VCaP (cell line): ENCODE measurements around the gene PCDHGB1.
"Not testable (repeated sequence)": the region's sequence is repeated elsewhere in the genome, so short reads cannot be mapped to it uniquely, and the experiment has no call there.

Source experiments
- H3K27ac ChIP-seq: fragments of 450-650 bp; 2 replicates; pipeline ENCODE4 v1.5.1; 2017
- CTCF ChIP-seq: fragments of 450-650 bp; conservative IDR thresholded peaks from 2 replicates; pipeline ENCODE4 v1.5.1; 2017; ENCODE audit warnings: mild to moderate bottlenecking, moderate library complexity

The PCDHGB1 gene

GRCh38 chr5:141342773-141343172 is 7.1 kb upstream of the PCDHGB1 start:
- TF ChIP-seq CTCF: no peak

GRCh38 chr5:141343242-141343952 is 6.5 kb upstream of the PCDHGB1 start, which contains the start of gene PCDHGA3:
TSS of gene PCDHGA3 (plus strand) at chr5:141343829. CDS start at chr5:141344034, 205 bp downstream.
- no peak within 1 kb of the TSS for H3K27ac ChIP-seq
- TF ChIP-seq CTCF: no peak; the same call in 1 of the 2 replicates

More at GRCh38 chr5:141342773-141343172, 7.1 kb upstream of the PCDHGB1 start:
- no peak overlapping the region for H3K27ac ChIP-seq

- TF ChIP-seq CTCF: no peak
Observed at GRCh38 chr5:141343953-141344463, 5.9 kb upstream of the PCDHGB1 start.

GRCh38 chr5:141345327-141345726 is 4.6 kb upstream of the PCDHGB1 start:
- no peak for TF ChIP-seq CTCF
- H3K27ac ChIP-seq: no peak overlapping the region

More at GRCh38 chr5:141343953-141344463, 5.9 kb upstream of the PCDHGB1 start:
- no peak overlapping the region for H3K27ac ChIP-seq

- not testable (repeated sequence) for H3K27ac ChIP-seq
Observed at GRCh38 chr5:141346017-141346416, 3.9 kb upstream of the PCDHGB1 start.

GRCh38 chr5:141351591-141351990 is 1.7 kb downstream of the PCDHGB1 start:
- H3K27ac ChIP-seq: no peak overlapping the region
- no peak for TF ChIP-seq CTCF

GRCh38 chr5:141354900-141355469 is 5.1 kb downstream of the PCDHGB1 start, which contains the start of gene PCDHGA4:
TSS of gene PCDHGA4 (plus strand) at chr5:141355021. CDS start at chr5:141355108, 87 bp downstream.
- H3K27ac ChIP-seq: no peak within 1 kb of the TSS
- TF ChIP-seq CTCF: peak; percentile 62

GRCh38 chr5:141355641-141356040 is 5.7 kb downstream of the PCDHGB1 start:
- H3K27ac ChIP-seq: no peak overlapping the region
- no peak for TF ChIP-seq CTCF
